Right lobe of liver (tissue), 6 donors: ENCODE results near the gene GDPD4. TPM values are rescaled to one million over a fixed set of nuclear protein-coding genes. Genes with fewer than 3 reads are reported as not detected.

Experiments
- ATAC-seq, 4 donors: fragments of 200-7000 bp; cut with Tn5 transposase; one replicate each; pipeline ENCODE4 v1.9.1; 2020; ENCODE audit warnings: mild to moderate bottlenecking in 4 of 4, moderate library complexity in 4 of 4
- DNase-seq, 3 donors: peaks; one replicate each; pipeline ENCODE4 v3.0.0-alpha.2; 2020
- H3K27ac ChIP-seq, 3 donors: fragments of 200-600 bp; one replicate each; pipeline ENCODE4 v1.8.0; 2022
- H3K27me3 ChIP-seq, 2 donors: fragments of 200-600 bp; one replicate each; pipeline ENCODE4 v1.8.0; 2022
- H3K36me3 ChIP-seq, 4 donors: fragments of 200-600 bp; sonication (generic) in 1 of 4; one replicate each; pipeline versions ENCODE4 v1.5.1 to v1.8.0; 2017 to 2022; ENCODE audit warnings: control low read depth in 1 of 4
- H3K4me1 ChIP-seq, 4 donors: fragments of 200-600 bp; sonication (generic) in 1 of 4; one replicate each; pipeline versions ENCODE4 v1.5.1 to v1.8.0; 2017 to 2022; ENCODE audit warnings: control low read depth in 1 of 4
- H3K4me3 ChIP-seq, 3 donors: fragments of 200-600 bp; one replicate each; pipeline ENCODE4 v1.8.0; 2022
- H3K9me3 ChIP-seq, 4 donors: fragments of 200-600 bp; sonication (generic) in 1 of 4; one replicate each; pipeline versions ENCODE4 v1.5.1 to v1.8.0; 2017 to 2022; ENCODE audit warnings: control low read depth in 1 of 4
- CTCF ChIP-seq, 4 donors: fragments of 200-600 bp in 3 of 4; fragments of 450-650 bp in 1 of 4; IDR thresholded peaks; one replicate each; pipeline versions ENCODE4 v1.5.1 to v1.8.0; 2016 to 2022; ENCODE audit warnings: antibody characterized with exemption in 4 of 4, mild to moderate bottlenecking in 2 of 4
- POLR2A ChIP-seq: fragments of 450-650 bp; IDR thresholded peaks from one replicate; pipeline ENCODE4 v1.6.1; 2017; ENCODE audit warnings: antibody characterized with exemption, mild to moderate bottlenecking
- WGBS: methylation state at CpG from one replicate; pipeline ENCODE4 v1.1.6; 2018; ENCODE audit warnings: low coverage, low lambda C conversion rate; ENCODE audit not compliant: insufficient coverage; ENCODE audit errors: missing lambda C conversion rate; 5-methylcytosine and 5-hydroxymethylcytosine counted together
- intact Hi-C, 2 donors: fragments of 100-400 bp; cut with DNase I; formaldehyde crosslinking; loops; one replicate each; pipeline versions ENCODE4 v1.11.2 to v1.14.1; 2022
- total RNA-seq, 6 experiments: library from RNA; depleted of rRNA in 2 of 6; stranded (reverse); fragments of >200 nt in 2 of 6; fragmentation: NEBNext Ultra II Directional in 3 of 6; extraction: Animal tissue kit (Norgen Biotek cat#: 25700) in 3 of 6; gene quantifications; one replicate each; pipeline versions ENCODE4 v1.1.0 to v1.2.4, GENCODE V29; 2016 to 2023
- donor health status: DM: no; HTN: yes; CAD: no.
- donor health status: DM: no; HTN: no; CAD: no.
- donor health status: DM: no; HTN: no; CAD: no.
- donor health status: DM: no; HTN: yes; CAD: no.
- donor health status: DM: no; HTN: yes; CAD: no.

The GDPD4 gene
- total RNA-seq, 6 experiments from 2014 or later: 0.29 to 0.53 (median 0.44) TPM; not detected in 2

GRCh38 chr11:77206264-77207018 lies 95.0 kb downstream of the GDPD4 start:
- no peak overlapping the region for H3K4me3 ChIP-seq
- H3K36me3 ChIP-seq: peaks cover 0 to 39% (median 7%) of the 10 kb centered on the region in 4 donors
- H3K4me1 ChIP-seq: no peaks in the 10 kb centered on the region
- DNase-seq: no peak
- 64% methylated on average over 4 of the region's 13 CpGs for WGBS
- intact Hi-C loops: no loop called here
- no peak for ATAC-seq
- no peak overlapping the region for H3K27ac ChIP-seq
- H3K9me3 ChIP-seq: no peaks in the 10 kb centered on the region
- H3K27me3 ChIP-seq: no peaks in the 10 kb centered on the region
- no peak for TF ChIP-seq POLR2A
- no peak for TF ChIP-seq CTCF (IDR thresholded peaks at IDR 0.05)

- WGBS: 83% methylated on average over 4 of the region's 30 CpGs
- intact Hi-C loops: no loop called here
- no peak for DNase-seq
These were observed 95.8 kb downstream of the GDPD4 start for GRCh38 chr11:77205467-77206263.

GRCh38 chr11:77204754-77205466 lies 96.6 kb downstream of the GDPD4 start:
- no peaks in the 10 kb centered on the region for H3K9me3 ChIP-seq
- no peaks in the 10 kb centered on the region for H3K27me3 ChIP-seq
- H3K27ac ChIP-seq: no peak overlapping the region
- TF ChIP-seq CTCF (IDR thresholded peaks at IDR 0.05) (no peak), POLR2A (no peak)
- H3K36me3 ChIP-seq: peaks cover 0 to 49% (median 10%) of the 10 kb centered on the region in 4 donors
- ATAC-seq: no peak
- no peaks in the 10 kb centered on the region for H3K4me1 ChIP-seq
- intact Hi-C loops: no loop called here
- no peak overlapping the region for H3K4me3 ChIP-seq
- 83% methylated on average over 7 of the region's 12 CpGs for WGBS
- peak in 1 of 3 donors; percentile 18 for DNase-seq

More at GRCh38 chr11:77205467-77206263, 95.8 kb downstream of the GDPD4 start:
- H3K27ac ChIP-seq: no peak overlapping the region
- H3K36me3 ChIP-seq: peaks cover 0 to 42% (median 10%) of the 10 kb centered on the region in 4 donors
- H3K9me3 ChIP-seq: no peaks in the 10 kb centered on the region
- no peak overlapping the region for H3K4me3 ChIP-seq
- no peak for ATAC-seq
- H3K27me3 ChIP-seq: no peaks in the 10 kb centered on the region
- no peaks in the 10 kb centered on the region for H3K4me1 ChIP-seq
- no peak for TF ChIP-seq POLR2A
- TF ChIP-seq CTCF (IDR thresholded peaks at IDR 0.05): no peak

- Histone ChIP-seq H3K4me3 (no peak overlapping the region), H3K27me3 (no peaks in the 10 kb centered on the region), H3K27ac (no peak overlapping the region), H3K9me3 (no peaks in the 10 kb centered on the region), H3K36me3 (peaks cover 0 to 54% (median 12%) of the 10 kb centered on the region in 4 donors), H3K4me1 (no peaks in the 10 kb centered on the region)
- DNase-seq: peak in 1 of 3 donors; percentile 35
- 60% methylated on average over 1 of the region's 20 CpGs for WGBS
- TF ChIP-seq CTCF (IDR thresholded peaks at IDR 0.05) (no peak), POLR2A (no peak)
- no peak for ATAC-seq
- intact Hi-C loops: no loop called here
These were observed 97.4 kb downstream of the GDPD4 start for GRCh38 chr11:77203901-77204753.
